Measurements from ENCODE around the gene CTDP1.
A peak's percentile ranks its signal among the peaks of the same experiment; 100 is the strongest.

CTDP1 gene

DNA sequence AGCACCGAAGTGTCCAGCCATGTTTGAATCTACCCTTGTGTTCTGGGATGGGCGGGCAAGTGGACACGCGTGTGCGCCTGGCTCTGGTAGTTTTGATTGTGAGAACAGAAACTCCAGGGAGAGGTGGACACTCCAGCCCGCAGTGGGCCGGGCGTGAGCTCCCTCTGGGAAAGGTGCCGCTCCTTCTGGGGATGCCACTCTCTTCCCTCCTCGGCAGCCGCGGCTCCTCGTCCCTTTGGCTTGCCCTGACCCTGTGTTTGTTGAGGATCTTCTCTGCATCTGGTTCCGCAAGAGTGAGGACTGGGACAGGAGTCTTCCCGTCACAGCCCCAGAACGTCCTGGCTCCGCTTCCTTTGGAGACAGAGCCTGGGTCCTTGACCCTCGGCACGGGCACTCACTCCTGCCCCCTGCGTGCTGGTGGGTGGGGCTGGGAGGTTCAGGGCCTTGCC is 1.3 kb downstream of the CTDP1 start:
- Histone ChIP-seq H3K79me2 (ENCODE audit: insufficient read depth, low read length) (peaks cover 37% of the 10 kb centered on the region), H3F3A (ENCODE audit: insufficient read depth, low read length) (no peaks in the 10 kb centered on the region), H2AFZ (ENCODE audit: low read length) (no peak overlapping the region), H3K4me2 (ENCODE audit: low read length) (peak overlapping the region; percentile 98), H3K4me1 (ENCODE audit: insufficient read depth, low read length, severe bottlenecking) (peaks cover 62% of the 10 kb centered on the region), H3K9ac (ENCODE audit: low read length) (peak overlapping the region; percentile 80), H4K20me1 (ENCODE audit: insufficient read depth, low read length) (no peaks in the 10 kb centered on the region), H3K27me3 (ENCODE audit: insufficient read depth, low read length) (no peaks in the 10 kb centered on the region), H3K4me3 (ENCODE audit: low read depth, low read length, poor library complexity, severe bottlenecking) (peak overlapping the region; percentile 75), H3K36me3 (ENCODE audit: insufficient read depth, low read length) (peaks cover 25% of the 10 kb centered on the region), H3K9me2 (ENCODE audit: low read depth, low read length) (no peaks in the 10 kb centered on the region), H3K27ac (ENCODE audit: low read depth, low read length, poor library complexity, severe bottlenecking) (peak overlapping the region; percentile 11), H3K9me3 (ENCODE audit: low read length) (0 out of 2 replicates have a peak, but pooled peaks cover 3% of the 10 kb centered on the region)
- no peak for TF ChIP-seq CTCF (IDR thresholded peaks at IDR 0.05; ENCODE audit: low read length)
- TF ChIP-seq EZH2 (IDR thresholded peaks at IDR 0.05; ENCODE audit: borderline replicate concordance, low read length) = no peak

DNA sequence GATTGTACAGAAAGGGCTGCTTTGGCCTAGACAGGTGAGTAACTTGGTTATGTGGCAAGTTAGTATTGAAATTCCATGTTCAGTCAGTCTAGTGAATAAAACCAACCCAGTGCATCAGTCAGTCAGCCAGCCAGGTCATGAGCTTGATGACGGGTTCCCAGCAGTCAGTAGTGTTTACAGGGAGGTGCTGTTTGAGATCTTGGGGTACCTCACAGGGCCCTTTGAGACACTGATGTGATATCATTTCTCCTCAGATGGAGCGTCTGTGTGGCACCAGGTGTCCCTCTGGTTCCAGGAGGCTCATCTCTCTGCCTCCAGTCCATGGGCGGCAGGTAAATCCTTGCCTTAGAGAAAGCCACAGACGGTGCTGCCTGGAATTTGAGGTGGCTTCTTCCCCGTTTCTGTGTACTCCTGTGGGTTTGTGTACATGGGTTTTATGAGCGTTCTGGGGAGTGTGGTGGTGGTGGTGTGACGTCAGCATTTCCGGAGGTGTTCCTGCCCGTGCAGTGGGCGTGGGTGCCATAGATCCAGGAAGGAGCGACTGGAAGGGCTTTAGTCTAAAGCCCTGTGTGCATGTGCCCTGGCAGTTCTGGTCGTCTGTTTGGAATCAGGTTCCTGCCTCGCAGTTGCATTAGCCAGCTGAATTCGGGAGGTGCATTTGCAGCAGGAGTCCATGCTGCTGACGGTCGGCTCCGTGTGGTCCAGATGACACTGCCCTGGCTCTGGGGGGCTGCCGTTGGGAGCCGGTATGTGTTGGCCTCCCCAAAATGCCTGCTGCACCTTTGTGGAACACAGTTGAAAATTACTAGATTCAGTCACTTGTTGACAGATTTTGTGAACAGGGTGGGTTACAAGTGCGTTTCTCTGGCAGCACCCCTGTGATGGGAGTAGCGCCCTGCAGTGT is 2.1 kb downstream of the CTDP1 start:
- peak overlapping the region; percentile 98 for H3K4me2 ChIP-seq (ENCODE audit: low read length)
- H3K9ac ChIP-seq (ENCODE audit: low read length) = peak overlapping the region; percentile 80; the same call in 1 of the 2 replicates
- H3K36me3 ChIP-seq (ENCODE audit: insufficient read depth, low read length) = peaks cover 17% of the 10 kb centered on the region
- 0 out of 2 replicates have a peak, but pooled peaks cover 3% of the 10 kb centered on the region for H3K9me3 ChIP-seq (ENCODE audit: low read length)
- H3K79me2 ChIP-seq (ENCODE audit: insufficient read depth, low read length) = peaks cover 45% of the 10 kb centered on the region
- no peak overlapping the region for H2AFZ ChIP-seq (ENCODE audit: low read length)
- H3K27ac ChIP-seq (ENCODE audit: low read depth, low read length, poor library complexity, severe bottlenecking) = peak overlapping the region; percentile 84
- peaks cover 62% of the 10 kb centered on the region for H3K4me1 ChIP-seq (ENCODE audit: insufficient read depth, low read length, severe bottlenecking)
- no peaks in the 10 kb centered on the region for H3F3A ChIP-seq (ENCODE audit: insufficient read depth, low read length)
- TF ChIP-seq EZH2 (IDR thresholded peaks at IDR 0.05; ENCODE audit: borderline replicate concordance, low read length) (no peak), CTCF (IDR thresholded peaks at IDR 0.05; ENCODE audit: low read length) (no peak)
- H3K27me3 ChIP-seq (ENCODE audit: insufficient read depth, low read length) = no peaks in the 10 kb centered on the region
- H3K4me3 ChIP-seq (ENCODE audit: low read depth, low read length, poor library complexity, severe bottlenecking) = peak overlapping the region; percentile 75
- H3K9me2 ChIP-seq (ENCODE audit: low read depth, low read length) = no peaks in the 10 kb centered on the region
- no peaks in the 10 kb centered on the region for H4K20me1 ChIP-seq (ENCODE audit: insufficient read depth, low read length)

- H3K9ac ChIP-seq (ENCODE audit: low read length) = no peak overlapping the region; the same call in 1 of the 2 replicates
- H3K27ac ChIP-seq (ENCODE audit: low read depth, low read length, poor library complexity, severe bottlenecking) = peak overlapping the region; percentile 84
- TF ChIP-seq CTCF (IDR thresholded peaks at IDR 0.05; ENCODE audit: low read length) (no peak), EZH2 (IDR thresholded peaks at IDR 0.05; ENCODE audit: borderline replicate concordance, low read length) (no peak)
Measured at GRCh38 chr18:79682481-79682880, 2.9 kb downstream of the CTDP1 start.

More at GRCh38 chr18:79682481-79682880, 2.9 kb downstream of the CTDP1 start:
- H4K20me1 ChIP-seq (ENCODE audit: insufficient read depth, low read length) = no peaks in the 10 kb centered on the region
- 0 out of 2 replicates have a peak, but pooled peaks cover under 1% of the 10 kb centered on the region for H3K9me3 ChIP-seq (ENCODE audit: low read length)
- H3K27me3 ChIP-seq (ENCODE audit: insufficient read depth, low read length) = no peaks in the 10 kb centered on the region
- H3K4me1 ChIP-seq (ENCODE audit: insufficient read depth, low read length, severe bottlenecking) = peaks cover 62% of the 10 kb centered on the region
- peak overlapping the region; percentile 98 for H3K4me2 ChIP-seq (ENCODE audit: low read length)
- no peaks in the 10 kb centered on the region for H3F3A ChIP-seq (ENCODE audit: insufficient read depth, low read length)
- H3K9me2 ChIP-seq (ENCODE audit: low read depth, low read length) = no peaks in the 10 kb centered on the region
- H3K36me3 ChIP-seq (ENCODE audit: insufficient read depth, low read length) = peaks cover 9% of the 10 kb centered on the region
- no peak overlapping the region for H2AFZ ChIP-seq (ENCODE audit: low read length)
- H3K79me2 ChIP-seq (ENCODE audit: insufficient read depth, low read length) = peaks cover 45% of the 10 kb centered on the region
- H3K4me3 ChIP-seq (ENCODE audit: low read depth, low read length, poor library complexity, severe bottlenecking) = peak overlapping the region; percentile 24

All from OCI-LY1 (cell line).